ENCODE data around the gene SOS1. TPM values are rescaled to one million over a fixed set of nuclear protein-coding genes. Genes with fewer than 3 reads are reported as not detected.

The SOS1 gene
- total and polyA plus RNA-seq, 2 of the 13 experiments (the other 11 are each of a cell fraction or from before 2014, with no cell fraction given) = 20.8 to 60.4 TPM

- TF ChIP-seq ZNF326 (CRISPR knock-in tag; IDR thresholded peaks at IDR 0.05; ENCODE audit: borderline replicate concordance) = no peak
- TF ChIP-seq ZNF83 (CRISPR knock-in tag; IDR thresholded peaks at IDR 0.05; ENCODE audit: borderline replicate concordance) = no peak; the same call in 1 of the 2 replicates
- peak; percentile 39; the same call in 1 of the 2 replicates for TF ChIP-seq RFXAP (CRISPR knock-in tag; IDR thresholded peaks at IDR 0.05; ENCODE audit: borderline replicate concordance)
- no peak for TF ChIP-seq NONO (IDR thresholded peaks at IDR 0.05)
- peak; percentile 80 for TF ChIP-seq NONO (CRISPR knock-in tag; conservative IDR thresholded peaks at IDR 0.05)
- TF ChIP-seq GRHL1 (CRISPR knock-in tag; conservative IDR thresholded peaks at IDR 0.05) = no peak
- no peak for TF ChIP-seq MTA3 (CRISPR knock-in tag; IDR thresholded peaks at IDR 0.05)
- 0 out of 2 replicates have a peak, but pooled peaks have one; percentile 52 for TF ChIP-seq CHCHD3 (CRISPR knock-in tag; IDR thresholded peaks at IDR 0.05)
- no peak for TF ChIP-seq EHMT2 (IDR thresholded peaks at IDR 0.05; ENCODE audit: borderline replicate concordance, low read depth, low read length)
- TF ChIP-seq GMEB2 (CRISPR knock-in tag; IDR thresholded peaks at IDR 0.05; ENCODE audit: low read depth) = peak; percentile 50; the same call in 1 of the 2 replicates
- peak; percentile 74; the same call in 1 of the 2 replicates for TF ChIP-seq ZNF607 (CRISPR knock-in tag; IDR thresholded peaks at IDR 0.05; ENCODE audit: borderline replicate concordance)
- TF ChIP-seq ZNF788 (CRISPR knock-in tag; IDR thresholded peaks at IDR 0.05; ENCODE audit: borderline replicate concordance) = peak; percentile 98
- no peak for TF ChIP-seq ZBTB8A (CRISPR knock-in tag; IDR thresholded peaks at IDR 0.05; ENCODE audit: borderline replicate concordance, low read depth)
- peak; percentile 65; the same call in 1 of the 2 replicates for TF ChIP-seq PPARG (CRISPR knock-in tag; conservative IDR thresholded peaks at IDR 0.05)
- TF ChIP-seq PRDM4 (CRISPR knock-in tag; IDR thresholded peaks at IDR 0.05; ENCODE audit: borderline replicate concordance) = 0 out of 2 replicates have a peak, but pooled peaks have one; percentile 83
- TF ChIP-seq NFE2L1 (CRISPR knock-in tag; IDR thresholded peaks at IDR 0.05; ENCODE audit: borderline replicate concordance) = no peak
- TF ChIP-seq TEF (CRISPR knock-in tag; IDR thresholded peaks at IDR 0.05) = no peak
- no peak for TF ChIP-seq ZNF143 (CRISPR knock-in tag; IDR thresholded peaks at IDR 0.05)
- no peak for TF ChIP-seq ZNF513 (CRISPR knock-in tag; conservative IDR thresholded peaks at IDR 0.05)
- peak; percentile 59; the same call in 1 of the 2 replicates for TF ChIP-seq ZNF709 (CRISPR knock-in tag; IDR thresholded peaks at IDR 0.05)
These were observed at the start of gene SOS1 (continued) for GRCh38 chr2:39120771-39121522.

All from HepG2 (cell line).